ENCODE results near the gene CLTRN. TPM values are rescaled to one million over a fixed set of nuclear protein-coding genes. Genes with fewer than 3 reads are reported as not detected.
A peak's percentile ranks its signal among the peaks of the same experiment; 100 is the strongest.
"Not testable (repeated sequence)": the region's sequence is repeated elsewhere in the genome, so short reads cannot be mapped to it uniquely, and the experiment has no call there.

Gene CLTRN
- total RNA-seq, 1 donor from 2014 or later: 3.3 TPM

GRCh38 chrX:15674841-15675489, 10.4 kb upstream of the CLTRN start:
- peak overlapping the region; percentile 67 for H3K4me3 ChIP-seq (ENCODE audit: low read depth, low read length)
- peak; percentile 49 for DNase-seq (ENCODE audit: low read depth)
- no peak for TF ChIP-seq CTCF (conservative IDR thresholded peaks at IDR 0.05; ENCODE audit: low read depth, low read length)

- no peak for TF ChIP-seq CTCF (conservative IDR thresholded peaks at IDR 0.05; ENCODE audit: low read depth, low read length)
- peak overlapping the region; percentile 67 for H3K4me3 ChIP-seq (ENCODE audit: low read depth, low read length)
- DNase-seq (ENCODE audit: low read depth): no peak
Measured at GRCh38 chrX:15674514-15674840, 9.9 kb upstream of the CLTRN start.

- no peak for TF ChIP-seq CTCF (conservative IDR thresholded peaks at IDR 0.05; ENCODE audit: low read depth, low read length)
- no peak for DNase-seq (ENCODE audit: low read depth)
Measured at GRCh38 chrX:15673970-15674369, 9.4 kb upstream of the CLTRN start.

GRCh38 chrX:15672881-15673280, 8.3 kb upstream of the CLTRN start:
- DNase-seq (ENCODE audit: low read depth): no peak
- TF ChIP-seq CTCF (conservative IDR thresholded peaks at IDR 0.05; ENCODE audit: low read depth, low read length): no peak
- no peak overlapping the region for H3K4me3 ChIP-seq (ENCODE audit: low read depth, low read length)

More at GRCh38 chrX:15673970-15674369, 9.4 kb upstream of the CLTRN start:
- H3K4me3 ChIP-seq (ENCODE audit: low read depth, low read length): peak overlapping the region; percentile 67

GRCh38 chrX:15663439-15663838, 1.2 kb downstream of the CLTRN start:
- TF ChIP-seq CTCF (conservative IDR thresholded peaks at IDR 0.05; ENCODE audit: low read depth, low read length): no peak
- H3K4me3 ChIP-seq (ENCODE audit: low read depth, low read length): no peak overlapping the region
- DNase-seq (ENCODE audit: low read depth): no peak

- not testable (repeated sequence) for DNase-seq (ENCODE audit: low read depth); H3K4me3 ChIP-seq (ENCODE audit: low read depth, low read length)
Measured at GRCh38 chrX:15654804-15655203, 9.8 kb downstream of the CLTRN start.

GRCh38 chrX:15653961-15654360, 10.6 kb downstream of the CLTRN start:
- TF ChIP-seq CTCF (conservative IDR thresholded peaks at IDR 0.05; ENCODE audit: low read depth, low read length): no peak
- no peak overlapping the region for H3K4me3 ChIP-seq (ENCODE audit: low read depth, low read length)
- DNase-seq (ENCODE audit: low read depth): no peak

- H3K4me3 ChIP-seq (ENCODE audit: low read depth, low read length); DNase-seq (ENCODE audit: low read depth): not testable (repeated sequence)
Measured at GRCh38 chrX:15647510-15647909, 17.1 kb downstream of the CLTRN start.

Measured in epithelial cell of proximal tubule (primary cell).